Prostate gland (tissue), 2 donors: ENCODE measurements around the gene S100A9. TPM values are rescaled to one million over a fixed set of nuclear protein-coding genes. Genes with fewer than 3 reads are reported as not detected.

Source experiments
- DNase-seq: peaks from one replicate; pipeline ENCODE4 v3.0.0-alpha.2; 2019; ENCODE audit warnings: low spot score
- H3K27ac ChIP-seq, 2 donors: fragments of 200-600 bp; sonication (generic); 2 replicates each; pipeline ENCODE4 v1.5.1; 2017 to 2019
- H3K27me3 ChIP-seq: fragments of 200-600 bp; sonication (generic); replicated peaks from 2 replicates; pipeline ENCODE4 v1.5.1; 2019; ENCODE audit not compliant: insufficient read depth
- H3K36me3 ChIP-seq, 2 donors: fragments of 200-600 bp; sonication (generic); 1 replicate in 1 of 2; 2 replicates in 1 of 2; pipeline versions ENCODE4 v1.5.1 to v1.8.1; 2017 to 2019
- H3K4me1 ChIP-seq: fragments of 200-600 bp; sonication (generic); replicated peaks from 2 replicates; pipeline ENCODE4 v1.5.1; 2019
- H3K4me3 ChIP-seq, 2 donors: fragments of 200-600 bp; sonication (generic); 2 replicates each; pipeline ENCODE4 v1.5.1; 2017 to 2019
- H3K9me3 ChIP-seq: fragments of 200-600 bp; sonication (generic); 2 replicates; pipeline ENCODE4 v1.5.1; 2017
- POLR2A ChIP-seq: fragments of 450-650 bp; IDR thresholded peaks from one replicate; pipeline ENCODE4 v1.6.1; 2016; ENCODE audit warnings: antibody characterized with exemption, mild to moderate bottlenecking
- POLR2AphosphoS5 ChIP-seq: sonication (generic); formaldehyde crosslinking; IDR thresholded peaks from one replicate; pipeline ENCODE4 v1.6.1; 2017; ENCODE audit warnings: antibody characterized with exemption
- WGBS: methylation state at CpG from one replicate; pipeline ENCODE4 v1.1.5; 2018; 5-methylcytosine and 5-hydroxymethylcytosine counted together
- intact Hi-C: fragments of 100-400 bp; cut with DNase I; formaldehyde crosslinking; loops from one replicate; pipeline ENCODE4 v1.14.2; 2022
- total RNA-seq, 2 donors: library from RNA; depleted of rRNA; stranded (reverse); fragments of >200 nt; gene quantifications; one replicate each; pipeline ENCODE4 v1.1.0, GENCODE V29; 2016
- TF ChIP-seq, protein P1 (sequence below), 4 experiments: fragments of 200-600 bp in 2 of 4; fragments of 450-650 bp in 2 of 4; sonication (generic) in 2 of 4; IDR thresholded peaks; 1 replicate in 3 of 4; 2 replicates in 1 of 4; pipeline ENCODE4 v1.5.1; 2016 to 2019; ENCODE audit warnings: antibody characterized with exemption in 4 of 4, mild to moderate bottlenecking in 2 of 4, moderate library complexity in 2 of 4

S100A9 gene
- total RNA-seq, 2 donors from 2014 or later: 25.6 to 45.2 TPM

DNA sequence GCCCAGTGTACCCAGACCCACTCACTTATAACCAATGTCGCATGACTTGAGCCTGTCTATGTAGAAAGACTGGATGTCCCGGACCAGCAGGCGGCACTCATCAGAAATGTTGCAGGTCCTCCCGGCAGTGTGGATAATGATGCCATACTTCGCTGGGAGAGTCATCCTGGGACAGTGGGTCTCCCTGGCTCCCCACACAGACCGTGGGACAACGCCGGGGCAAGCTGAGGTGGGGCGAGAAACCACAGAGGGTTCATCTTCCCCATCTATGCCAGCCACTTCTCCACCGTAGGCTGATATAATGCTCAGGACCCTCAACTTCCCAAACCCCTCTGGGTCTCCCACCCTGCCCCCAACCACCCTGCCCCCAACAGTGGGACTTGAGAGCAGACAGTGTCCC is 17.3 kb upstream of the S100A9 start:
- Histone ChIP-seq H3K27me3 (no peaks in the 10 kb centered on the region), H3K4me3 (no peak overlapping the region), H3K4me1 (no peaks in the 10 kb centered on the region), H3K9me3 (no peaks in the 10 kb centered on the region), H3K36me3 (no peaks in the 10 kb centered on the region), H3K27ac (no peak overlapping the region)
- no peak for DNase-seq
- WGBS: 86% methylated on average over 10 of the region's 10 CpGs
- intact Hi-C loops: no loop called here
- TF ChIP-seq POLR2A: no peak
- no peak for TF ChIP-seq POLR2AphosphoS5
- TF ChIP-seq, protein P1, sequence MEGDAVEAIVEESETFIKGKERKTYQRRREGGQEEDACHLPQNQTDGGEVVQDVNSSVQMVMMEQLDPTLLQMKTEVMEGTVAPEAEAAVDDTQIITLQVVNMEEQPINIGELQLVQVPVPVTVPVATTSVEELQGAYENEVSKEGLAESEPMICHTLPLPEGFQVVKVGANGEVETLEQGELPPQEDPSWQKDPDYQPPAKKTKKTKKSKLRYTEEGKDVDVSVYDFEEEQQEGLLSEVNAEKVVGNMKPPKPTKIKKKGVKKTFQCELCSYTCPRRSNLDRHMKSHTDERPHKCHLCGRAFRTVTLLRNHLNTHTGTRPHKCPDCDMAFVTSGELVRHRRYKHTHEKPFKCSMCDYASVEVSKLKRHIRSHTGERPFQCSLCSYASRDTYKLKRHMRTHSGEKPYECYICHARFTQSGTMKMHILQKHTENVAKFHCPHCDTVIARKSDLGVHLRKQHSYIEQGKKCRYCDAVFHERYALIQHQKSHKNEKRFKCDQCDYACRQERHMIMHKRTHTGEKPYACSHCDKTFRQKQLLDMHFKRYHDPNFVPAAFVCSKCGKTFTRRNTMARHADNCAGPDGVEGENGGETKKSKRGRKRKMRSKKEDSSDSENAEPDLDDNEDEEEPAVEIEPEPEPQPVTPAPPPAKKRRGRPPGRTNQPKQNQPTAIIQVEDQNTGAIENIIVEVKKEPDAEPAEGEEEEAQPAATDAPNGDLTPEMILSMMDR (IDR thresholded peaks at IDR 0.05): no peak

DNA sequence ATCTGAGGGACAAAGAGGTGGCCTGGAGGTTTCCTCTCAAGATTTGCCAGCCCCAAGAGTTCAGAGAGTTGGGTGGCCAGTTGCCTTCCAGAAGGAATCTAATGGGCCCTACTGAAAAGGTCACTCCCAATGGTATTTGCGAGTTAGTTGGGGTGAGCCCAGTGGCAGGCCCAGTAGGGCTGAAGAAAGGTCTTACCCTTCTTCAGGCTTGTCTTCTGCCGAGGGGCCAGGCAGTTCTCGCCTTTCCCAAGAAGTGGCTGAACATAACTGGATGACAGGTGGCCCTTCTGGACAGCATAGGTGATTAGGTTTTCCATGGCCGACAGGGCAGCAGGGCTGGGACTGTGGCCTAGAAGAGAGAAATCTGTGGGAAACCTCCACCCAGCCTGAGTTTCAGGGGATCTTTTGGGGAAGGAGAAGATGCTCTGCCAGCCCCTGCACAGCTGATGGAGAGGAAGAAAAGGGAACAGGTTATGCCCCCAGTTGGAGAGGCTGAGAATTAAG is 16.2 kb upstream of the S100A9 start:
- 96% methylated on average over 4 of the region's 4 CpGs for WGBS
- intact Hi-C loops: no loop called here

GRCh38 chr1:153342178-153342577 is 15.5 kb upstream of the S100A9 start:
- no peaks in the 10 kb centered on the region for H3K36me3 ChIP-seq
- H3K4me1 ChIP-seq: no peaks in the 10 kb centered on the region
- no peak overlapping the region for H3K27ac ChIP-seq
- TF ChIP-seq, protein P1 (IDR thresholded peaks at IDR 0.05): no peak
- TF ChIP-seq POLR2AphosphoS5: no peak
- no peak for TF ChIP-seq POLR2A
- no peaks in the 10 kb centered on the region for H3K27me3 ChIP-seq
- H3K9me3 ChIP-seq: no peaks in the 10 kb centered on the region
- H3K4me3 ChIP-seq: no peak overlapping the region
- WGBS: 83% methylated on average over 3 of the region's 3 CpGs
- DNase-seq: no peak
- intact Hi-C loops: no loop called here

More for the DNA sequence above, 16.2 kb upstream of the S100A9 start:
- TF ChIP-seq POLR2A (no peak), POLR2AphosphoS5 (no peak)
- TF ChIP-seq, protein P1 (IDR thresholded peaks at IDR 0.05): no peak
- Histone ChIP-seq H3K4me1 (no peaks in the 10 kb centered on the region), H3K9me3 (no peaks in the 10 kb centered on the region), H3K36me3 (no peaks in the 10 kb centered on the region), H3K27me3 (no peaks in the 10 kb centered on the region), H3K4me3 (no peak overlapping the region), H3K27ac (no peak overlapping the region)
- DNase-seq: no peak

- WGBS: 29% methylated on average over 5 of the region's 5 CpGs
- no peak for TF ChIP-seq POLR2A
- no peak for TF ChIP-seq POLR2AphosphoS5
- TF ChIP-seq, protein P1 (IDR thresholded peaks at IDR 0.05): no peak
- no peaks in the 10 kb centered on the region for H3K4me1 ChIP-seq
- intact Hi-C loops: no loop called here
- H3K36me3 ChIP-seq: no peaks in the 10 kb centered on the region
- H3K27me3 ChIP-seq: no peaks in the 10 kb centered on the region
- no peaks in the 10 kb centered on the region for H3K9me3 ChIP-seq
- H3K4me3 ChIP-seq: no peak overlapping the region
- no peak overlapping the region for H3K27ac ChIP-seq
- no peak for DNase-seq
Measured at GRCh38 chr1:153343040-153343681, 14.5 kb upstream of the S100A9 start.
